Measurements from ENCODE around the gene FRMD4A.

DNA sequence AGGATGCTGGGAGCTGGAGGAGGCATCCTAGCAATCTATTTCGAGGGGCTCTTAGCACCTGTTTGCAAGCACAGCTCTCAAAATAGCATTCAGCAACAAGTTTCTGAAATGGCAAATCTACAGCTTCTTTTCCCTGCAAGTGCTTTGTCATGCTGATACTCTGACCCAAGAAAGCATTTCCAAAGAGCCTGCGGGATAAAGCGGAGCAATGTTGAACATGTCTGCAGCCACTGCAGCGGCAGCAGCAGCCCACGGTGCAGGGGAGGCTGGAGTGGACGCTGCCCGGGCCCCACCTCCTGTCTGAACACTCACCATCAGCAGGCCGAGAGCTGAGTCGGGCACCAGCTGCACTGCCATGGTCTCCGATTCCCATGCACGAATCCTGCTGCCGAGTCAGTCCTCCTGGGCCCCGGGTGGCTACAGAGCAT lies 964 bp downstream of the FRMD4A start:
- TF ChIP-seq POLR2A (IDR thresholded peaks at IDR 0.05) (no peak), EP300 (IDR thresholded peaks at IDR 0.05) (no peak), POLR2AphosphoS5 (IDR thresholded peaks at IDR 0.05) (no peak)
- TF ChIP-seq, protein P1, sequence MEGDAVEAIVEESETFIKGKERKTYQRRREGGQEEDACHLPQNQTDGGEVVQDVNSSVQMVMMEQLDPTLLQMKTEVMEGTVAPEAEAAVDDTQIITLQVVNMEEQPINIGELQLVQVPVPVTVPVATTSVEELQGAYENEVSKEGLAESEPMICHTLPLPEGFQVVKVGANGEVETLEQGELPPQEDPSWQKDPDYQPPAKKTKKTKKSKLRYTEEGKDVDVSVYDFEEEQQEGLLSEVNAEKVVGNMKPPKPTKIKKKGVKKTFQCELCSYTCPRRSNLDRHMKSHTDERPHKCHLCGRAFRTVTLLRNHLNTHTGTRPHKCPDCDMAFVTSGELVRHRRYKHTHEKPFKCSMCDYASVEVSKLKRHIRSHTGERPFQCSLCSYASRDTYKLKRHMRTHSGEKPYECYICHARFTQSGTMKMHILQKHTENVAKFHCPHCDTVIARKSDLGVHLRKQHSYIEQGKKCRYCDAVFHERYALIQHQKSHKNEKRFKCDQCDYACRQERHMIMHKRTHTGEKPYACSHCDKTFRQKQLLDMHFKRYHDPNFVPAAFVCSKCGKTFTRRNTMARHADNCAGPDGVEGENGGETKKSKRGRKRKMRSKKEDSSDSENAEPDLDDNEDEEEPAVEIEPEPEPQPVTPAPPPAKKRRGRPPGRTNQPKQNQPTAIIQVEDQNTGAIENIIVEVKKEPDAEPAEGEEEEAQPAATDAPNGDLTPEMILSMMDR (IDR thresholded peaks at IDR 0.05): no peak
